Sigmoid colon (tissue), 4 donors: ENCODE measurements around the gene ZNF451.

Source experiments
- CTCF ChIP-seq, 4 experiments: fragments of 450-650 bp in 3 of 4; fragments of 200-600 bp in 1 of 4; IDR thresholded peaks; one replicate each; pipeline ENCODE4 v1.5.1; 2016 to 2019; ENCODE audit warnings: antibody characterized with exemption in 4 of 4, mild to moderate bottlenecking in 3 of 4, moderate library complexity in 2 of 4
- EP300 ChIP-seq, 4 donors: sonication (generic); formaldehyde crosslinking; IDR thresholded peaks; one replicate each; pipeline ENCODE4 v1.6.1; 2017; ENCODE audit warnings: antibody characterized with exemption in 4 of 4

DNA sequence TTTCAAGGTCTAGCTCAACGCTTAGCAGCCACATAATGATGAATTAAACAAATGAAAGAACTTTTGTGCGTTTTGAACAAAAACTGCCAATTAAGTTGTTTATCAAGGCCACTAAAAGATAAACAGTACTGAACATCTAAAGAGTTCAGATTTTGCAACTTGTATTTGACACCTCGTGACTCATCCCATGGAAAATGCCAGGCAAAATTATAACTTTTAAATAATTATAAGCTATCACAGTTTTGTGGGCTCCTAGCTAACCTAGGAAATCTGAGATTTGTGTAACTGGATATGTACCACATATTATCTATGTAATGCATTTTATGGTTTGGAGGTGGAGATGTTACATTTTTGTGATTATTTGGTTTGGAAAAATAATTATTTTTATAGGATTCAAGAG lies 72.5 kb downstream of the ZNF451 start:
- TF ChIP-seq CTCF (IDR thresholded peaks at IDR 0.05) (no peak), EP300 (IDR thresholded peaks at IDR 0.05) (no peak)
